ENCODE data around the gene PAK3. TPM values are rescaled to one million over a fixed set of nuclear protein-coding genes. Genes with fewer than 3 reads are reported as not detected.

Gene PAK3
- total and polyA plus RNA-seq, 2 donors (not counting 3 experiments of a cell fraction or from before 2014, with no cell fraction given) = 0.01 to 0.15 TPM

- POLR2A ChIA-PET = no interaction called here
- dilution Hi-C loops (cut with MboI; ENCODE audit: extremely low pct_ligation_motif_present, low sequenced_read_pairs) (no loop called here), intact Hi-C loops (cut with micrococcal nuclease) (no loop called here)
- H2AFZ ChIP-seq (ENCODE audit: low read depth, low read length) = no peak overlapping the region
- no peaks in the 10 kb centered on the region for H3K27me3 ChIP-seq (ENCODE audit: control insufficient read depth in 2 of 2, insufficient read depth in 2 of 2, low read length in 2 of 2)
- H3K36me3 ChIP-seq (ENCODE audit: control insufficient read depth in 2 of 2, extremely low read depth in 1 of 2, insufficient read depth in 2 of 2, low read length in 2 of 2) = no peaks in the 10 kb centered on the region
- no peaks in the 10 kb centered on the region for H4K20me1 ChIP-seq (replicated peaks; ENCODE audit: control insufficient read depth, extremely low read depth, insufficient read depth, low read length)
- H3K9ac ChIP-seq (replicated peaks; ENCODE audit: extremely low read depth, insufficient read depth, low read length) = no peak overlapping the region
- no peak for TF ChIP-seq POLR2A (IDR thresholded peaks at IDR 0.05; ENCODE audit: low read depth, low read length)
- TF ChIP-seq CTCF (IDR thresholded peaks at IDR 0.05; ENCODE audit: extremely low read depth in 1 of 2, insufficient read depth in 1 of 2, low read depth in 1 of 2, low read length in 2 of 2) = no peak
- no peak for TF ChIP-seq POLR2AphosphoS5 (IDR thresholded peaks at IDR 0.05; ENCODE audit: insufficient read depth, low read depth, low read length)
- no peaks in the 10 kb centered on the region for H3K79me2 ChIP-seq (ENCODE audit: control insufficient read depth, insufficient read depth, low read length)
- no peaks in the 10 kb centered on the region for H3K4me1 ChIP-seq (ENCODE audit: control insufficient read depth, extremely low read depth, insufficient read depth, low read length)
- H3K4me3 ChIP-seq (replicated peaks in 1 of 3; ENCODE audit: insufficient read depth in 1 of 3, low read depth in 1 of 3, low read length in 3 of 3) = no peak overlapping the region
- FAIRE-seq = no peak
- CTCF ChIA-PET = no interaction called here
- no TSS peak for BruUV-seq (replicated peaks)
- H3K9me1 ChIP-seq (replicated peaks; ENCODE audit: control insufficient read depth, extremely low read depth, insufficient read depth, low read length) = no peaks in the 10 kb centered on the region
- no peaks in the 10 kb centered on the region for H3K9me3 ChIP-seq (replicated peaks; ENCODE audit: control insufficient read depth, insufficient read depth, low read length)
- DNase-seq (ENCODE audit: low read depth, low spot score) = no peak
- no peak overlapping the region for H3K4me2 ChIP-seq (ENCODE audit: insufficient read depth, low read length)
- H3K27ac ChIP-seq (ENCODE audit: insufficient read depth, low read depth, low read length) = no peak overlapping the region
Observed at GRCh38 chrX:111200327-111200726, 104.3 kb downstream of the PAK3 start.

GRCh38 chrX:111207851-111208250 is 111.9 kb downstream of the PAK3 start:
- Histone ChIP-seq H3K4me3 (replicated peaks in 1 of 3; ENCODE audit: insufficient read depth in 1 of 3, low read depth in 1 of 3, low read length in 3 of 3) (no peak overlapping the region), H2AFZ (ENCODE audit: low read depth, low read length) (no peak overlapping the region), H3K4me2 (ENCODE audit: insufficient read depth, low read length) (no peak overlapping the region), H3K27ac (ENCODE audit: insufficient read depth, low read depth, low read length) (no peak overlapping the region), H3K9me3 (replicated peaks; ENCODE audit: control insufficient read depth, insufficient read depth, low read length) (no peaks in the 10 kb centered on the region), H4K20me1 (replicated peaks; ENCODE audit: control insufficient read depth, extremely low read depth, insufficient read depth, low read length) (no peaks in the 10 kb centered on the region), H3K9me1 (replicated peaks; ENCODE audit: control insufficient read depth, extremely low read depth, insufficient read depth, low read length) (no peaks in the 10 kb centered on the region), H3K4me1 (ENCODE audit: control insufficient read depth, extremely low read depth, insufficient read depth, low read length) (no peaks in the 10 kb centered on the region), H3K9ac (replicated peaks; ENCODE audit: extremely low read depth, insufficient read depth, low read length) (no peak overlapping the region), H3K79me2 (ENCODE audit: control insufficient read depth, insufficient read depth, low read length) (no peaks in the 10 kb centered on the region), H3K27me3 (ENCODE audit: control insufficient read depth in 2 of 2, insufficient read depth in 2 of 2, low read length in 2 of 2) (no peaks in the 10 kb centered on the region), H3K36me3 (ENCODE audit: control insufficient read depth in 2 of 2, extremely low read depth in 1 of 2, insufficient read depth in 2 of 2, low read length in 2 of 2) (no peaks in the 10 kb centered on the region)
- dilution Hi-C loops (cut with MboI; ENCODE audit: extremely low pct_ligation_motif_present, low sequenced_read_pairs) (no loop called here), intact Hi-C loops (cut with micrococcal nuclease) (no loop called here)
- DNase-seq (ENCODE audit: low read depth, low spot score) = no peak
- POLR2A ChIA-PET = no interaction called here
- CTCF ChIA-PET = no interaction called here
- BruUV-seq (replicated peaks) = no TSS peak
- TF ChIP-seq FOS (IDR thresholded peaks at IDR 0.05; ENCODE audit: borderline replicate concordance, insufficient read depth, low read length) (no peak), GATA2 (IDR thresholded peaks at IDR 0.05; ENCODE audit: insufficient read depth, insufficient read length, low read depth, low read length) (no peak), EZH2 (IDR thresholded peaks at IDR 0.05; ENCODE audit: borderline replicate concordance, low read depth, low read length, severe bottlenecking) (no peak), POLR2A (IDR thresholded peaks at IDR 0.05; ENCODE audit: low read depth, low read length) (no peak), CTCF (IDR thresholded peaks at IDR 0.05; ENCODE audit: extremely low read depth in 1 of 2, insufficient read depth in 1 of 2, low read depth in 1 of 2, low read length in 2 of 2) (no peak), JUN (IDR thresholded peaks at IDR 0.05; ENCODE audit: borderline replicate concordance, insufficient read depth, insufficient read length, low read depth) (no peak), MAX (IDR thresholded peaks at IDR 0.05; ENCODE audit: insufficient read depth, insufficient read length) (no peak), POLR2AphosphoS5 (IDR thresholded peaks at IDR 0.05; ENCODE audit: insufficient read depth, low read depth, low read length) (no peak)
- FAIRE-seq = no peak
